ENCODE data around the gene RASEF. TPM values are rescaled to one million over a fixed set of nuclear protein-coding genes. Genes with fewer than 3 reads are reported as not detected.
"Not testable (repeated sequence)": the region's sequence is repeated elsewhere in the genome, so short reads cannot be mapped to it uniquely, and the experiment has no call there.

RASEF gene
- total and polyA plus RNA-seq, 2 of the 4 experiments (the other 2 are of a cell fraction): under 0.01 to 0.05 TPM

GRCh38 chr9:83093311-83093710 lies 30.4 kb upstream of the RASEF start:
- H3K56ac ChIP-seq (ENCODE audit: extremely low read depth, insufficient read depth, low read length); H4K5ac ChIP-seq (ENCODE audit: low read depth, low read length); H2BK20ac ChIP-seq (ENCODE audit: low read depth, low read length); H3K27ac ChIP-seq (ENCODE audit: insufficient read depth, low read length); H4K8ac ChIP-seq (ENCODE audit: low read depth in 2 of 2, low read length in 2 of 2); H2BK15ac ChIP-seq (ENCODE audit: low read depth, low read length); in situ Hi-C loops (cut with MboI; ENCODE audit: low sequenced_read_pairs); ATAC-seq (ENCODE audit: low read depth); H3K27me3 ChIP-seq (ENCODE audit: control insufficient read depth, insufficient read depth, low read length); H2BK120ac ChIP-seq (ENCODE audit: low read depth, low read length); CTCF ChIA-PET; H3K79me1 ChIP-seq (ENCODE audit: low read depth in 1 of 2, low read length in 2 of 2); POLR2A ChIA-PET (ENCODE audit: unreplicated experiment); H3K4me1 ChIP-seq (ENCODE audit: control insufficient read depth, insufficient read depth, low read length); H2AK5ac ChIP-seq (ENCODE audit: low read depth, low read length); H3K23ac ChIP-seq (ENCODE audit: low read depth, low read length); H2AK9ac ChIP-seq (replicated peaks; ENCODE audit: low read depth, low read length, poor library complexity); H2AFZ ChIP-seq (replicated peaks; ENCODE audit: low read length, poor library complexity); H3K4me2 ChIP-seq (ENCODE audit: low read depth, low read length); H3K14ac ChIP-seq (replicated peaks; ENCODE audit: low read depth, low read length); BruUV-seq (replicated peaks); H3K4ac ChIP-seq (ENCODE audit: low read depth, low read length); H3K4me3 ChIP-seq (ENCODE audit: insufficient read depth, low read depth, low read length); H4K20me1 ChIP-seq (ENCODE audit: insufficient read depth, low read length); dilution Hi-C loops (cut with HindIII; ENCODE audit: low sequenced_read_pairs, unreplicated experiment); H3K18ac ChIP-seq (ENCODE audit: low read depth, low read length); H3K9me3 ChIP-seq (ENCODE audit: control insufficient read depth, insufficient read depth, low read length); intact Hi-C loops (cut with micrococcal nuclease); H2BK5ac ChIP-seq (ENCODE audit: low read depth, low read length, poor library complexity, severe bottlenecking); H3K36me3 ChIP-seq (ENCODE audit: control insufficient read depth, insufficient read depth, low read length); H3K9ac ChIP-seq (ENCODE audit: low read depth, low read length); H3K9me1 ChIP-seq (ENCODE audit: insufficient read depth, low read length); DNase-seq; H4K91ac ChIP-seq (ENCODE audit: insufficient read depth, low read depth, low read length): not testable (repeated sequence)
- 70% methylated on average over 2 of the region's 24 CpGs; no CpG with 5 or more reads in 1 of the 2 experiments for WGBS, 2 experiments (ENCODE audit: extremely low coverage in 2 of 2, insufficient read length in 1 of 2)
